Loucy (cell line): Measurements from ENCODE around the gene CAMTA1.

Experiments used
- H2AFZ ChIP-seq: fragments of 200-600 bp; sonication (generic); 2 replicates; pipeline ENCODE4 v1.6.0; 2016; ENCODE audit warnings: antibody characterized with exemption, mild to moderate bottlenecking, low read length, moderate library complexity
- H3F3A ChIP-seq: fragments of 200-600 bp; 2 replicates; pipeline ENCODE4 v1.6.0; 2016; ENCODE audit warnings: antibody characterized with exemption, low read depth, mild to moderate bottlenecking
- H3K27me3 ChIP-seq: fragments of 200-600 bp; sonication (generic); 2 replicates; pipeline ENCODE4 v1.6.1; 2014; ENCODE audit warnings: low read length, mild to moderate bottlenecking; ENCODE audit not compliant: insufficient read depth, poor library complexity, severe bottlenecking
- H3K36me3 ChIP-seq: fragments of 200-600 bp; sonication (generic); 2 replicates; pipeline ENCODE4 v1.6.1; 2016; ENCODE audit warnings: low read length; ENCODE audit not compliant: insufficient read depth
- H3K4me1 ChIP-seq: fragments of 200-600 bp; sonication (generic); 2 replicates; pipeline ENCODE4 v1.5.1; 2014; ENCODE audit warnings: low read length, mild to moderate bottlenecking; ENCODE audit not compliant: insufficient read depth, poor library complexity, severe bottlenecking
- H3K4me2 ChIP-seq: fragments of 200-600 bp; sonication (generic); 2 replicates; pipeline ENCODE4 v1.6.0; 2014; ENCODE audit warnings: antibody characterized with exemption, low read length, low read depth, mild to moderate bottlenecking; ENCODE audit not compliant: poor library complexity, severe bottlenecking
- H3K4me3 ChIP-seq: fragments of 200-600 bp; sonication (generic); 2 replicates; pipeline ENCODE4 v1.5.1; 2014; ENCODE audit warnings: low read length, mild to moderate bottlenecking, mixed read lengths; ENCODE audit not compliant: poor library complexity, severe bottlenecking
- H3K79me2 ChIP-seq: fragments of 200-600 bp; sonication (generic); 2 replicates; pipeline ENCODE4 v1.6.1; 2014; ENCODE audit warnings: low read length; ENCODE audit not compliant: insufficient read depth
- H3K9ac ChIP-seq: fragments of 200-600 bp; sonication (generic); 2 replicates; pipeline ENCODE4 v1.6.0; 2014; ENCODE audit warnings: mild to moderate bottlenecking, low read depth, low read length, moderate library complexity; ENCODE audit not compliant: poor library complexity, severe bottlenecking
- H3K9me2 ChIP-seq: fragments of 200-600 bp; sonication (generic); replicated peaks from 2 replicates; pipeline ENCODE4 v1.6.1; 2016; ENCODE audit warnings: low read depth, low read length, mixed read lengths
- H3K9me3 ChIP-seq: fragments of 200-600 bp; sonication (generic); 2 replicates; pipeline ENCODE4 v1.6.1; 2014; ENCODE audit warnings: mild to moderate bottlenecking, antibody characterized with exemption, low read length, low read depth; ENCODE audit not compliant: insufficient read depth
- H4K20me1 ChIP-seq: fragments of 200-600 bp; sonication (generic); 2 replicates; pipeline ENCODE4 v1.6.0; 2014; ENCODE audit warnings: antibody characterized with exemption, low read length, mild to moderate bottlenecking; ENCODE audit not compliant: insufficient read depth, poor library complexity, severe bottlenecking
- EZH2phosphoT487 ChIP-seq: fragments of 200-600 bp; IDR thresholded peaks from 2 replicates; pipeline ENCODE4 v1.6.1; 2018; ENCODE audit warnings: antibody characterized with exemption, mild to moderate bottlenecking, moderate library complexity, borderline replicate concordance
- TF ChIP-seq, protein P1 (sequence below): fragments of 200-600 bp; sonication (generic); conservative IDR thresholded peaks from 2 replicates; pipeline ENCODE4 v1.5.1; 2014; ENCODE audit warnings: mild to moderate bottlenecking, antibody characterized with exemption, low read length

CAMTA1 gene

DNA sequence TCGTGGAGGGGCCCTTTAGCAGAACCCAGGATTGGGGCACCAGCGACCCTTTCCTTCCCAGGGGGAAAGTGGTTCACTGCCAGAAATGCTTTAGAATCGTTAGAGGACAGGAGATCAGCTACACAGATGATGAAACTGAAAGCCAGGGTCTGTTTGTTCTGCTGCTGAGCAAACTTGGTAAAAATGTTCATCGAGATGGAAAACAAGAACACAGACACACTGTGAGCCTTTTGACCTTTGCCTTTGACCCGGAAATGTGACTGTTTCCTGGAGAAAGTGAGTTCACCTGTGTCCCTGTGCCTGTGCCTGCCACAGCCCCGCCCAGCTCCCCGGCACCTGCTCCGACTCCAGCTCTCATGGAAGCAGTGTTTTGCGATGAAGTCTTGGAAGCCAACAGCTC, 234.3 kb downstream of the CAMTA1 start:
- Histone ChIP-seq H3K9me3 (no peaks in the 10 kb centered on the region), H3K27me3 (no peaks in the 10 kb centered on the region), H4K20me1 (no peaks in the 10 kb centered on the region), H3K36me3 (no peaks in the 10 kb centered on the region), H2AFZ (no peak overlapping the region), H3K4me3 (no peak overlapping the region), H3K9ac (no peak overlapping the region), H3K79me2 (no peaks in the 10 kb centered on the region), H3K4me1 (no peaks in the 10 kb centered on the region), H3K9me2 (no peaks in the 10 kb centered on the region), H3K4me2 (no peak overlapping the region), H3F3A (no peaks in the 10 kb centered on the region)
- TF ChIP-seq EZH2phosphoT487: no peak
- TF ChIP-seq, protein P1, sequence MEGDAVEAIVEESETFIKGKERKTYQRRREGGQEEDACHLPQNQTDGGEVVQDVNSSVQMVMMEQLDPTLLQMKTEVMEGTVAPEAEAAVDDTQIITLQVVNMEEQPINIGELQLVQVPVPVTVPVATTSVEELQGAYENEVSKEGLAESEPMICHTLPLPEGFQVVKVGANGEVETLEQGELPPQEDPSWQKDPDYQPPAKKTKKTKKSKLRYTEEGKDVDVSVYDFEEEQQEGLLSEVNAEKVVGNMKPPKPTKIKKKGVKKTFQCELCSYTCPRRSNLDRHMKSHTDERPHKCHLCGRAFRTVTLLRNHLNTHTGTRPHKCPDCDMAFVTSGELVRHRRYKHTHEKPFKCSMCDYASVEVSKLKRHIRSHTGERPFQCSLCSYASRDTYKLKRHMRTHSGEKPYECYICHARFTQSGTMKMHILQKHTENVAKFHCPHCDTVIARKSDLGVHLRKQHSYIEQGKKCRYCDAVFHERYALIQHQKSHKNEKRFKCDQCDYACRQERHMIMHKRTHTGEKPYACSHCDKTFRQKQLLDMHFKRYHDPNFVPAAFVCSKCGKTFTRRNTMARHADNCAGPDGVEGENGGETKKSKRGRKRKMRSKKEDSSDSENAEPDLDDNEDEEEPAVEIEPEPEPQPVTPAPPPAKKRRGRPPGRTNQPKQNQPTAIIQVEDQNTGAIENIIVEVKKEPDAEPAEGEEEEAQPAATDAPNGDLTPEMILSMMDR: no peak

DNA sequence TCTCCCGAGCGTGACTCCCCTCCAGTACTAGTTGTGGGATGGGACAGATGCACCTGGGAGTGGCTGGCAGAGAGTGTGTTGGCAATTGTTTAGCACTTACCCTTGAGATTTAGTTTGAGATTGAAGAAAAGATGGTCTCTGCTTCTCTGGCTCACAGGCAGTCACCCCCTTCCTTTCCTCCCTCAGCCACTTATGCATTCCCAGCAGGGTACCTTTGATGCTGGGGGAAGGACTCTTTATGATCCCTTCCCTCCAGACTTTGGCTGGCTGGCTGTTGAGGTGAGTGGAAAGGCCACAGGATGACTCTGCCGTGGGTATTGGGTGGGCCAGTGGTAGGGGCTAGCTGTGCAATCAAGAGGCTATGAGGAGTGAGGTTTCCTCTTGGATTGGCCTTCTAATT, 236.8 kb downstream of the CAMTA1 start:
- Histone ChIP-seq H3K9me3 (no peaks in the 10 kb centered on the region), H3K36me3 (no peaks in the 10 kb centered on the region), H3F3A (no peaks in the 10 kb centered on the region), H3K9me2 (no peaks in the 10 kb centered on the region), H3K9ac (no peak overlapping the region), H3K4me2 (no peak overlapping the region), H3K4me1 (no peaks in the 10 kb centered on the region), H2AFZ (no peak overlapping the region), H3K27me3 (no peaks in the 10 kb centered on the region), H3K4me3 (no peak overlapping the region), H4K20me1 (no peaks in the 10 kb centered on the region), H3K79me2 (no peaks in the 10 kb centered on the region)
- TF ChIP-seq EZH2phosphoT487: no peak
- TF ChIP-seq, protein P1: no peak

DNA sequence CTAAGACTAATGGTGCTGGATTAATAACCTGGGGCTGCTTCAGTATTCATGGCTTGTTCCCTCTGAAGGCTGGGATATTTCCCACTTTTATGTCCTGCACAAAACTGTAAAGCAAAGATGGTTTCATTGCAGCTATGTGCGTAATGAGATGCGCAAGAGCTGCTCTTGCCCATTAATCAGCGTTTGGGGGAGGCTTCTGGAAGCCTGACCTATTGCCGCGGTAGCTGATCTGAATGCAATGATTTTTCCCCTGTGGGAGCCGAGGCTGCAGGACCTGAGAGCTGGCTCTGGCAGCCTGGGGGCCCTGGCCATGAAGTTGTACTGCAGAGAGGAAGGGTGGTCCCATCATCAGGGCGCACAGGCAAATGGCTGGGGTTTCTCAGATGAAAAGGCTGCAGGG, 239.8 kb downstream of the CAMTA1 start:
- H3K9me2 ChIP-seq: no peaks in the 10 kb centered on the region
- no peak overlapping the region for H3K9ac ChIP-seq
- no peaks in the 10 kb centered on the region for H3K27me3 ChIP-seq

More for the DNA sequence above, 239.8 kb downstream of the CAMTA1 start:
- Histone ChIP-seq H3K4me3 (no peak overlapping the region), H3K4me1 (no peaks in the 10 kb centered on the region), H2AFZ (no peak overlapping the region), H3K4me2 (no peak overlapping the region), H3F3A (no peaks in the 10 kb centered on the region), H3K9me3 (no peaks in the 10 kb centered on the region), H3K36me3 (no peaks in the 10 kb centered on the region), H4K20me1 (no peaks in the 10 kb centered on the region), H3K79me2 (no peaks in the 10 kb centered on the region)
- TF ChIP-seq EZH2phosphoT487: no peak
- TF ChIP-seq, protein P1: no peak
